Stimulated activated CD4-positive, alpha-beta T cell treated with anti-CD3 and anti-CD28 coated beads, Interleukin-4, amount 100 ng/mL, for 48 hours (primary cell): ENCODE data around the gene PLEKHS1.
"Not testable (repeated sequence)": the region's sequence is repeated elsewhere in the genome, so short reads cannot be mapped to it uniquely, and the experiment has no call there.

Experiments
- DNase-seq, 2 donors: peaks; one replicate each; pipeline ENCODE4 v3.0.0-alpha.2; 2020; ENCODE audit warnings: low read depth in 2 of 2

PLEKHS1 gene

GRCh38 chr10:113791691-113792090, 40.2 kb downstream of the PLEKHS1 start:
- no peak for DNase-seq

DNA sequence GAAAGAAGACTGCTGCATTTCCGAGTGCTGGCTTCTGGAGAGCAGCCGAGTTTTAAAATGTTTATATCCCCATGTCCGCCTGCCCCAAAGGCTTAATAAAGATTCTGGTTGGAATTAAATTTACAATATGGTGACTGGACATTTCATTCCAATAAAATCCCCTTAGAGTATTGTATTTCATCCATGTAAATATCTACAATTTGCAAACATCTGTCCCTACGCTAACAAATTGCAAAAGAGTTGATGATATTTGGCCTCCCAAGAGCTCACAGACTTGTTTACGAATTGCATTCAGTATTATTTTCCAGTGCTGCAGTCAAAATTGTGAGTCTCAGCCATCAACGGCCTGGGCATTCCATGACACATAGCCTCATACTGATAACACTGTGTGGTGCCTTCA, 50.1 kb downstream of the PLEKHS1 start:
- DNase-seq = no peak

DNA sequence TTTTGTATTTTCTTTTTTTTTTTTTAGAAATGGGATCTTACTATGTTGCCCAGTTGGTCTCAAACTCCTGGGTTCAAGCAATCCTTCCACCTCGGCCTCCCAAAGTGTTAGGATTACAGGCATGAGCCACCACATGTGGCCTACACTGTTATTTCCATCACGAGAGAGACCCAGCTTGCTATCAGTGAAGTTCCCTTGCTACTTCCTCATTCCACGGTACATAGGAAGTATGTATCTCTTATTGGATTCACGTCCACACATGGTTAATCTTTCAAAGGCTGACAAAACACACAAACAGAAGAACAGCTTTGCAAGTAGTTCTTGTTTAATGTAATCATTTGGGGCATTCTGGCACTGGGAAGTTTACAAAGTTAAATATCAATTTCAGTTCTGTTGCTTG, 51.5 kb downstream of the PLEKHS1 start:
- no peak for DNase-seq

GRCh38 chr10:113806503-113806902, 55.0 kb downstream of the PLEKHS1 start:
- no peak for DNase-seq

GRCh38 chr10:113808168-113808567, 56.7 kb downstream of the PLEKHS1 start:
- no peak for DNase-seq

DNA sequence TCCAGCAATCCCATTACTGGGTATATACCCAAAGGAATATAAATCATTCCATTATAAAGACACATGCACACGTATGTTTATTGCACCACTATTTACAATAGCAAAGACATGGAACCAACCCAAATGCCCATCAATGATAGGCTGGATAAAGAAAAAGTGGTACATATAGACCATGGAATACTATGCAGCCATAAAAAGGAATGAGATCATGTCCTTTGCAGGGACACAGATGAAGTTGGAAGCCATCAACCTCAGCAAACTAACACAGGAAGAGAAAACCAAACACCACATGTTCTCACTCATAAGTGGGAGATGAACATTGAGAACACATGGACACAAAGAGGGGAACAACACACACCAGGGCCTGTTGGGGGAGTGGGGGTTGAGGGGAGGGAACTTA, 63.2 kb downstream of the PLEKHS1 start:
- DNase-seq = not testable (repeated sequence)

DNA sequence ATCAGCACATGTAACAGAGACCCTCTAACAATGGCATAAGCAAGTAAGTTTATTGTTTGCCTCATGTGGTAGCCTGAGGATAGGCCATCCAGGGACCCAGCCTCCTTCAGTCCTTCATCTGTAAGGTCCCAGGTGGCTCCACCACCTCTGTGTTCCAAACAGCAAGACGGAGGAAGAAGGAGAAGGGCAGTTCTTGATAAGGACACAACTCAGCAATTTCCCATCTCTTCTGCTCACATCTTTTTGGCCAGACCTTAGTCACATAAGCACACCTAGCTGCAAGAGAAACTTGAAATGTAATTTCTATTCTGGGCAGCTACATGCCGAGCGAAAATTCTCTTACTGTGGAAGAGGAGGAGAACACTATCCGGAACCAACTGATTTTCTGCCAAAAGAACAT, 68.5 kb downstream of the PLEKHS1 start:
- DNase-seq = no peak

DNA sequence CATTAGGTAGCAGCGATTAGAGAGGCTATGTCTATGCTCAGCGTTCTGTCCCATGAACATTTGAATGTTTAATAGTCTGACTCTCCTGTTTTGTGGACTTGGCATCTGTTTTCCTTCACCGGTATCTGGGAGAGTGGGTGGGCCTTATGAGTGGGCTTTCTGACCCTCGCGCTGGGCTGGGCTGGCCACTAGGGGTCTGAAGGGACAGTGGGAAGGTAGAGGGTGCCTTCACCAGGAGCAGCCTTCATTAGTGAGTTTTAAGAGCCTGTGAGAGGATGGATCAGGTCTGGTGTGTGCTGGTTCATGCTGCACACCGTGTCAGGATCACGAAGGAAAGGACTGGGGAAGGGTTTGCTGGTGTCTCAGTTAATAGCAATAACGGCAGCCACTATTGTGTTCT, 69.0 kb downstream of the PLEKHS1 start:
- DNase-seq = no peak

DNA sequence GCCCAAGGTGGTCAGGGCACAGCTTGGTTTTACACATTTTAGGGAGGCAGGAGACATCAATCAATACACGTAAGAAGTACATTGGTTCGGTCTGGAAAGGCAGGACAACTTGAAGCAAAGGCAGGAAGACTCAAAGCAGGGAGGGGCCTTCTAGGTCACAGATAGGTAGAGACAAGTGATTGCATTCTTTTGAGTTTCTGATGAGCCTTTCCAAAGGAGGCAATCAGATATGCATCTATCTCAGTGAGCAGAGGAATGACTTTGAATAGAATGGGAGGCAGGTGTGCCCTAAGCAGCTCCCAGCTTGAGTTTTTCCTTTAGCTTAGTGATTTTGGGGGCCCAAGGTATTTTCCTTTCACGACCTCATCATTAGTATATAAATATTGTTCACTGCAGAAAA, 69.8 kb downstream of the PLEKHS1 start:
- DNase-seq = not testable (repeated sequence)

DNA sequence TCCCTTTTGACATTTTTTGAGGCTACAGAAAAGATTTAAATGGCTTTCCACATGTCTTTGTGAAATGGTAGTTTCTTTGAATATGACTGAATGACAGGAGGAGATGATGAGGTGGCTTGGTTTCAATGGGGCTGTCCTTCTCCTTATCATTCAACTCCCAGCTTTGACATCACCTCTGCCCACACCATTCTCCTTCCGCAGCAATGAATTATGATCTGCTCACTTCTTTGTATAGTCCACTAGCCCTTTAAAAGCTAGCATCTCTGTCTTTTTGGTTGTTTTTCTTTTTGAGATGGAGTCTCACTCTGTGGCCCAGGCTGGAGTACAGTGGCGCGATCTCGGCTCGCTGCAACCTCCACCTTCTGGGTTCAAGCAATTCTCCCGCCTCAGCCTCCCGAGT, 70.7 kb downstream of the PLEKHS1 start:
- no peak for DNase-seq

DNA sequence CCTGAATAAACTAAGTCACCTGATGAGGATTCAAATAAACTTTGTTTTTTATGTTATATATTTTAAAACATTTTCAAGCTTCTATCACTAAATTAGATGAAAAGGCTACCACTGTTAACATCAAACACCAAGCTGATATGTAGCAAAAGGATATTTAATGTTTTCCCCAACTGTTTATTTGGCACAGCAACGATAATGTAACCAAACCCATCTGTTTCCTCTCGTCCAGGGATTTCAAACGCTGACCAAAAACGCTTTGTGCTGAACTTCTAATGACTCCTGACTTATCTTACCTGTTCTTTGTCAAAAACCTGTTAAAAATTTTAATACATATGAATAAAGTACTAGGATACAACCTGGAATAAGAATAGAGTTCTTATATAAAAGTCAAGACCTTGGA, 71.9 kb downstream of the PLEKHS1 start:
- no peak for DNase-seq

DNA sequence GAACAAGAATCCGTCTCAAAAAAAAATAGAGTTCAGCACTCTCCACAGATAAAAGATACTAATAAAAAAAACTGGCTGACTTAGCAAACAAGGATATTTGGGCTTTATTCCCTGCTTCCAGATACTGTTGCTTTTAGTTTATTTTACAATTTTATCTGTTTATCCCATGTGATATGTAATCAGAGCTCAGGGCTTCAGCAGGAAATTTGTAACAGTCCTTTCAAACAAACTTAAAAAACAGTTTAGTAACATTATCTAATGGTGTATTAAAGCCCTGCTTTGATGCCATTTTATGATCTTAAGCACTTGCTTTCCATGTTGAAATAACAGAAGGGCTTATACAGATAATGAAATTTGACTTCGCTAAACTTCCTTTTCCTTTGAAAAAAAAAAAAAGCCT, 74.3 kb downstream of the PLEKHS1 start:
- no peak for DNase-seq

DNA sequence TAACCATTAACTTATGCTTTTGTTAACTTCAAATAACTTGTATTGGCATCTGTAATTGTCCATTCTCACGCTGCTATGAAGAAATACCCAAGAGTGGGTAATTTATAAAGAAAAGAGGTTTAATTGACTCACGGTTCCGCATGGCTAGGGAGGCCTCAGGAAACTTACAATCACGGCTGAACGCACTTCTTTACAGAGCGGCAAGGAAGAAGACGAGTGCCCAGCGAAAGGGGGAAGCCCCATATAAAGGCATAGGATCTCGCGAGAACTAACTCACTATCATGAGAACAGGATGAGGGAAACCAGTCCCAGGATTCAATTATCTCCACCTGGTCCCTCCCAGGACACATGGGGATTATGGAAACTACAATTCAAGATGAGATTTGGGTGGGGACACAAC, 77.1 kb downstream of the PLEKHS1 start:
- DNase-seq = not testable (repeated sequence)
